WTC11 (cell line): Measurements from ENCODE around the gene PEAK3. TPM values are rescaled to one million over a fixed set of nuclear protein-coding genes. Genes with fewer than 3 reads are reported as not detected.

Source experiments
- ATAC-seq: fragments of 200-7000 bp; cut with Tn5 transposase; 2 replicates; pipeline ENCODE4 v1.10.0; 2021; ENCODE audit warnings: mild to moderate bottlenecking, moderate library complexity
- CTCF ChIA-PET: fragments of 300-600 bp; sonication (Branson Sonifier 250); formaldehyde crosslinking; loops from one replicate; lab custom pipeline; 2021; ENCODE audit warnings: antibody characterized with exemption; lab: Charles Lee
- POLR2A ChIA-PET: fragments of 350-600 bp; sonication (Branson Sonifier 250); formaldehyde crosslinking; loops from one replicate; lab custom pipeline; 2021; ENCODE audit warnings: antibody characterized with exemption; lab: Charles Lee
- DNase-seq: peaks from one replicate; pipeline ENCODE4 v3.0.0; 2021; ENCODE audit warnings: low spot score
- H3K27ac Mint-ChIP-seq: 2 replicates; pipeline ENCODE4 v1.8.0; 2021; ENCODE audit warnings: mixed read lengths
- H3K27me3 Mint-ChIP-seq: 2 replicates; pipeline ENCODE4 v1.8.0; 2021; ENCODE audit warnings: low read depth, mild to moderate bottlenecking, moderate library complexity, mixed read lengths
- H3K36me3 Mint-ChIP-seq: 2 replicates; pipeline ENCODE4 v1.8.0; 2021; ENCODE audit warnings: mixed read lengths
- H3K4me1 Mint-ChIP-seq: 2 replicates; pipeline ENCODE4 v1.8.0; 2022; ENCODE audit warnings: mixed read lengths
- H3K4me3 Mint-ChIP-seq: 2 replicates; pipeline ENCODE4 v1.8.0; 2021; ENCODE audit warnings: mild to moderate bottlenecking, moderate library complexity, mixed read lengths
- H3K9me3 Mint-ChIP-seq: 2 replicates; pipeline ENCODE4 v1.8.0; 2021; ENCODE audit warnings: mixed read lengths
- EMX1 ChIP-seq: fragments of 250-450 bp; sonication (Bioruptor Pico); IDR thresholded peaks from 2 replicates; pipeline ENCODE4 v1.8.0; 2021; ENCODE audit warnings: mild to moderate bottlenecking
- ETV6 ChIP-seq: sonication (generic); formaldehyde crosslinking; IDR thresholded peaks from 2 replicates; pipeline ENCODE4 v1.8.1; 2022; ENCODE audit warnings: mild to moderate bottlenecking, missing genetic modification reagents
- FOXJ3 ChIP-seq: sonication (generic); formaldehyde crosslinking; IDR thresholded peaks from 2 replicates; pipeline ENCODE4 v1.9.0; 2021; ENCODE audit warnings: missing genetic modification reagents, mild to moderate bottlenecking, borderline replicate concordance
- FOXK1 ChIP-seq: sonication (generic); formaldehyde crosslinking; IDR thresholded peaks from 2 replicates; pipeline ENCODE4 v1.8.0; 2022; ENCODE audit warnings: mild to moderate bottlenecking, moderate library complexity, missing genetic modification reagents
- HMGA2 ChIP-seq: fragments of 250-450 bp; sonication (Bioruptor Pico); IDR thresholded peaks from 2 replicates; pipeline ENCODE4 v1.4.0; 2021; ENCODE audit warnings: mild to moderate bottlenecking, moderate library complexity
- JAZF1 ChIP-seq: fragments of 250-450 bp; sonication (Bioruptor Pico); IDR thresholded peaks from 2 replicates; pipeline ENCODE4 v1.9.0; 2021; ENCODE audit warnings: moderate library complexity, mild to moderate bottlenecking, inconsistent platforms
- JUN ChIP-seq: sonication (generic); formaldehyde crosslinking; IDR thresholded peaks from 2 replicates; pipeline ENCODE4 v1.8.0; 2023; ENCODE audit warnings: mild to moderate bottlenecking, missing genetic modification reagents
- NR3C1 ChIP-seq: sonication (generic); formaldehyde crosslinking; conservative IDR thresholded peaks from 2 replicates; pipeline ENCODE4 v1.8.1; 2023; ENCODE audit warnings: low read depth, mild to moderate bottlenecking, missing genetic modification reagents
- RORB ChIP-seq: fragments of 250-450 bp; sonication (Bioruptor Pico); IDR thresholded peaks from 2 replicates; pipeline ENCODE4 v1.9.0; 2021; ENCODE audit warnings: mild to moderate bottlenecking
- SOX15 ChIP-seq: fragments of 250-450 bp; sonication (Bioruptor Pico); IDR thresholded peaks from 2 replicates; pipeline ENCODE4 v1.9.0; 2021; ENCODE audit warnings: mild to moderate bottlenecking
- TCF7 ChIP-seq: sonication (generic); formaldehyde crosslinking; IDR thresholded peaks from 2 replicates; pipeline ENCODE4 v1.8.0; 2022; ENCODE audit warnings: mild to moderate bottlenecking, low read depth, missing genetic modification reagents, moderate library complexity
- TEAD1 ChIP-seq: sonication (generic); formaldehyde crosslinking; IDR thresholded peaks from 2 replicates; pipeline ENCODE4 v1.8.0; 2022; ENCODE audit warnings: mild to moderate bottlenecking, missing genetic modification reagents
- ZNF121 ChIP-seq: sonication (generic); formaldehyde crosslinking; IDR thresholded peaks from 2 replicates; pipeline ENCODE4 v1.8.0; 2023; ENCODE audit warnings: missing genetic modification reagents
- ZNF138 ChIP-seq: sonication (generic); formaldehyde crosslinking; conservative IDR thresholded peaks from 2 replicates; pipeline ENCODE4 v1.8.1; 2022; ENCODE audit warnings: mild to moderate bottlenecking, moderate library complexity, missing genetic modification reagents
- ZNF263 ChIP-seq: sonication (generic); formaldehyde crosslinking; IDR thresholded peaks from 2 replicates; pipeline ENCODE4 v1.8.1; 2022; ENCODE audit warnings: low read depth, mild to moderate bottlenecking, moderate library complexity, missing genetic modification reagents
- ZNF423 ChIP-seq: fragments of 250-450 bp; sonication (Bioruptor Pico); IDR thresholded peaks from 2 replicates; pipeline ENCODE4 v2.1.2; 2022; ENCODE audit warnings: mild to moderate bottlenecking, moderate library complexity
- total RNA-seq: library from RNA; stranded (reverse); gene quantifications from 3 replicates; pipeline ENCODE4 v1.2.3, GENCODE V29; 2021
- TF ChIP-seq, protein P1 (sequence below): sonication (generic); formaldehyde crosslinking; IDR thresholded peaks from 2 replicates; pipeline ENCODE4 v1.8.0; 2022; ENCODE audit warnings: mild to moderate bottlenecking, missing genetic modification reagents
- TF ChIP-seq, protein P2 (sequence below): sonication (generic); formaldehyde crosslinking; IDR thresholded peaks from 2 replicates; pipeline ENCODE4 v1.8.0; 2022; ENCODE audit warnings: missing genetic modification reagents
- TF ChIP-seq, protein P3 (sequence below): sonication (generic); formaldehyde crosslinking; IDR thresholded peaks from 2 replicates; pipeline ENCODE4 v1.8.1; 2023; ENCODE audit warnings: mild to moderate bottlenecking, missing genetic modification reagents, borderline replicate concordance
- TF ChIP-seq, protein P4 (sequence below): sonication (generic); formaldehyde crosslinking; IDR thresholded peaks from 2 replicates; pipeline ENCODE4 v1.8.1; 2022; ENCODE audit warnings: missing genetic modification reagents, borderline replicate concordance
- TF ChIP-seq, protein P5 (sequence below): fragments of 250-450 bp; sonication (Bioruptor Pico); IDR thresholded peaks from 2 replicates; pipeline ENCODE4 v1.9.0; 2021; ENCODE audit warnings: moderate library complexity, mild to moderate bottlenecking, inconsistent platforms, borderline replicate concordance
- TF ChIP-seq, protein P6 (sequence below): sonication (generic); formaldehyde crosslinking; IDR thresholded peaks from 2 replicates; pipeline ENCODE4 v1.8.0; 2022; ENCODE audit warnings: mild to moderate bottlenecking, missing genetic modification reagents
- TF ChIP-seq, protein P7 (sequence below): sonication (generic); formaldehyde crosslinking; conservative IDR thresholded peaks from 2 replicates; pipeline ENCODE4 v1.8.1; 2022; ENCODE audit warnings: mild to moderate bottlenecking, missing genetic modification reagents

The PEAK3 gene
- total RNA-seq, 1 experiment from 2014 or later = not detected

DNA sequence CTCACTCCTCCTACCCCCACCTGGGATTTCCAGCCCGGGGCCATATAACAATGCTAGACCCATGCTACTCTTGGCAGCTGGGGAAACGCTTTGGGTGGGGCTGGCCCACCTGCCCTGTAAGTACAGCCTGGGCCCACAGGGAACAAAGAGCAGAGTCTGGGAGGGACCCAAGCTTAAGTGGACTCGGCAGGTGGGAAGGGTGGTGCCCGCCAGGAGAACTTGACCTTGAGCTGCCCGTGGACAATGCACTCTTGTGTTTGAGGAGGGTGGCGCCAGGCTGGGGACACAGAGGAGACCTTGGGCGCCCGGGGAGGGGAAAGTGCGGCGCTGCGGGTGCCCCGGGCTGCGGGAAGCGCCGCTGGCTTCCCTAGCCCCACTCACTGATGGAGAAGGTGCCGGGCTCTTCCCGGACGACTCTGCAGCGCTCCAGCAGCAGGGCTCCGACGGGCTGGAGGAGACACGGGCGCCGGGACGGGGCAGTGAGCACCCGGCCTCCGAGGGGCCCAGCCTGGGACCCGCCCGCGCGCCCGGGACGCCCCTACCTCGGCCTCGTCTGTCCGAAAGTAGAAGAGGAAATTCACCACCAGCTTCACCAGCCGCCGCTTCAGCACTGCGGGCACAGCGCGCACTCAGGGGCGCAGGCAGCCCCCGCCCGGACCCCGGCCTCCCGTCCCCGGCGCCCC is 46.5 kb downstream of the PEAK3 start:
- POLR2A ChIA-PET = interaction anchor here (1.0 to 1.2 kb wide), 2 partner anchors 40 to 67 kb away, joined by 3 to 4 read pairs; no protein-coding TSS in a partner anchor
- ATAC-seq (no peak), DNase-seq (no peak)

DNA sequence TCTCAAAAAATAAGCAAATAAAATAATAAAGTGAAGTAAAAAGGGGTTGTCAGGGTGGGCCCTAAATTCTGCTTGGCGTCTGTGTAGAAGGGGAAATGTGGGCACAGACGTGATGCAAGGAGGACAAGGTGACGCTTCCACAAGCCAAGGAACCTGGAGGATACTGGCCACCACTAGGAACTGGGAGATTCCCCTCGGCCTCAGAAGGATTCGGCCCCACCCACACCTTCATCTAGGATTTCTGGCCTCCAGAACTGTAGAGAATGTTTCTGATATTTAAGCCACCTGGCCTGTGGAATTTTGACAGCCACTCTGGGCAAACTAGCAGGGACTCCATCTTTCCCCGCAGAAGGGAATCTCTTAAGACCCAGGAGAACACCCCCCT is 47.0 kb downstream of the PEAK3 start:
- Mint-ChIP-seq H3K36me3 (peaks cover 17% of the 10 kb centered on the region; the same call in 1 of the 2 replicates), H3K4me3 (peak overlapping the region; percentile 93), H3K9me3 (no peaks in the 10 kb centered on the region), H3K27me3 (peaks cover 5% of the 10 kb centered on the region; the same call in 1 of the 2 replicates), H3K4me1 (peaks cover 29% of the 10 kb centered on the region), H3K27ac (peak overlapping the region; percentile 90)
- no peak for DNase-seq
- ATAC-seq = no peak
- CTCF ChIA-PET = interaction anchor here (0.7 to 2.2 kb wide), 6 partner anchors 15 to 81 kb away, joined by 4 to 11 read pairs (median 6); partner anchors contain the start of gene AMH
- no peak for TF ChIP-seq ZNF138 (CRISPR knock-in tag)
- TF ChIP-seq, protein P1, sequence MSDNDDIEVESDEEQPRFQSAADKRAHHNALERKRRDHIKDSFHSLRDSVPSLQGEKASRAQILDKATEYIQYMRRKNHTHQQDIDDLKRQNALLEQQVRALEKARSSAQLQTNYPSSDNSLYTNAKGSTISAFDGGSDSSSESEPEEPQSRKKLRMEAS (CRISPR knock-in tag) = no peak
- no peak for TF ChIP-seq FOXJ3 (CRISPR knock-in tag)
- no peak for TF ChIP-seq HMGA2 (CRISPR knock-in tag)
- TF ChIP-seq ZNF121 (CRISPR knock-in tag) = no peak
- TF ChIP-seq, protein P2, sequence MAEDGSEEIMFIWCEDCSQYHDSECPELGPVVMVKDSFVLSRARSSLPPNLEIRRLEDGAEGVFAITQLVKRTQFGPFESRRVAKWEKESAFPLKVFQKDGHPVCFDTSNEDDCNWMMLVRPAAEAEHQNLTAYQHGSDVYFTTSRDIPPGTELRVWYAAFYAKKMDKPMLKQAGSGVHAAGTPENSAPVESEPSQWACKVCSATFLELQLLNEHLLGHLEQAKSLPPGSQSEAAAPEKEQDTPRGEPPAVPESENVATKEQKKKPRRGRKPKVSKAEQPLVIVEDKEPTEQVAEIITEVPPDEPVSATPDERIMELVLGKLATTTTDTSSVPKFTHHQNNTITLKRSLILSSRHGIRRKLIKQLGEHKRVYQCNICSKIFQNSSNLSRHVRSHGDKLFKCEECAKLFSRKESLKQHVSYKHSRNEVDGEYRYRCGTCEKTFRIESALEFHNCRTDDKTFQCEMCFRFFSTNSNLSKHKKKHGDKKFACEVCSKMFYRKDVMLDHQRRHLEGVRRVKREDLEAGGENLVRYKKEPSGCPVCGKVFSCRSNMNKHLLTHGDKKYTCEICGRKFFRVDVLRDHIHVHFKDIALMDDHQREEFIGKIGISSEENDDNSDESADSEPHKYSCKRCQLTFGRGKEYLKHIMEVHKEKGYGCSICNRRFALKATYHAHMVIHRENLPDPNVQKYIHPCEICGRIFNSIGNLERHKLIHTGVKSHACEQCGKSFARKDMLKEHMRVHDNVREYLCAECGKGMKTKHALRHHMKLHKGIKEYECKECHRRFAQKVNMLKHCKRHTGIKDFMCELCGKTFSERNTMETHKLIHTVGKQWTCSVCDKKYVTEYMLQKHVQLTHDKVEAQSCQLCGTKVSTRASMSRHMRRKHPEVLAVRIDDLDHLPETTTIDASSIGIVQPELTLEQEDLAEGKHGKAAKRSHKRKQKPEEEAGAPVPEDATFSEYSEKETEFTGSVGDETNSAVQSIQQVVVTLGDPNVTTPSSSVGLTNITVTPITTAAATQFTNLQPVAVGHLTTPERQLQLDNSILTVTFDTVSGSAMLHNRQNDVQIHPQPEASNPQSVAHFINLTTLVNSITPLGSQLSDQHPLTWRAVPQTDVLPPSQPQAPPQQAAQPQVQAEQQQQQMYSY = no peak
- TF ChIP-seq, protein P3, sequence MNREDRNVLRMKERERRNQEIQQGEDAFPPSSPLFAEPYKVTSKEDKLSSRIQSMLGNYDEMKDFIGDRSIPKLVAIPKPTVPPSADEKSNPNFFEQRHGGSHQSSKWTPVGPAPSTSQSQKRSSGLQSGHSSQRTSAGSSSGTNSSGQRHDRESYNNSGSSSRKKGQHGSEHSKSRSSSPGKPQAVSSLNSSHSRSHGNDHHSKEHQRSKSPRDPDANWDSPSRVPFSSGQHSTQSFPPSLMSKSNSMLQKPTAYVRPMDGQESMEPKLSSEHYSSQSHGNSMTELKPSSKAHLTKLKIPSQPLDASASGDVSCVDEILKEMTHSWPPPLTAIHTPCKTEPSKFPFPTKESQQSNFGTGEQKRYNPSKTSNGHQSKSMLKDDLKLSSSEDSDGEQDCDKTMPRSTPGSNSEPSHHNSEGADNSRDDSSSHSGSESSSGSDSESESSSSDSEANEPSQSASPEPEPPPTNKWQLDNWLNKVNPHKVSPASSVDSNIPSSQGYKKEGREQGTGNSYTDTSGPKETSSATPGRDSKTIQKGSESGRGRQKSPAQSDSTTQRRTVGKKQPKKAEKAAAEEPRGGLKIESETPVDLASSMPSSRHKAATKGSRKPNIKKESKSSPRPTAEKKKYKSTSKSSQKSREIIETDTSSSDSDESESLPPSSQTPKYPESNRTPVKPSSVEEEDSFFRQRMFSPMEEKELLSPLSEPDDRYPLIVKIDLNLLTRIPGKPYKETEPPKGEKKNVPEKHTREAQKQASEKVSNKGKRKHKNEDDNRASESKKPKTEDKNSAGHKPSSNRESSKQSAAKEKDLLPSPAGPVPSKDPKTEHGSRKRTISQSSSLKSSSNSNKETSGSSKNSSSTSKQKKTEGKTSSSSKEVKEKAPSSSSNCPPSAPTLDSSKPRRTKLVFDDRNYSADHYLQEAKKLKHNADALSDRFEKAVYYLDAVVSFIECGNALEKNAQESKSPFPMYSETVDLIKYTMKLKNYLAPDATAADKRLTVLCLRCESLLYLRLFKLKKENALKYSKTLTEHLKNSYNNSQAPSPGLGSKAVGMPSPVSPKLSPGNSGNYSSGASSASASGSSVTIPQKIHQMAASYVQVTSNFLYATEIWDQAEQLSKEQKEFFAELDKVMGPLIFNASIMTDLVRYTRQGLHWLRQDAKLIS (CRISPR knock-in tag) = no peak
- TF ChIP-seq, protein P4, sequence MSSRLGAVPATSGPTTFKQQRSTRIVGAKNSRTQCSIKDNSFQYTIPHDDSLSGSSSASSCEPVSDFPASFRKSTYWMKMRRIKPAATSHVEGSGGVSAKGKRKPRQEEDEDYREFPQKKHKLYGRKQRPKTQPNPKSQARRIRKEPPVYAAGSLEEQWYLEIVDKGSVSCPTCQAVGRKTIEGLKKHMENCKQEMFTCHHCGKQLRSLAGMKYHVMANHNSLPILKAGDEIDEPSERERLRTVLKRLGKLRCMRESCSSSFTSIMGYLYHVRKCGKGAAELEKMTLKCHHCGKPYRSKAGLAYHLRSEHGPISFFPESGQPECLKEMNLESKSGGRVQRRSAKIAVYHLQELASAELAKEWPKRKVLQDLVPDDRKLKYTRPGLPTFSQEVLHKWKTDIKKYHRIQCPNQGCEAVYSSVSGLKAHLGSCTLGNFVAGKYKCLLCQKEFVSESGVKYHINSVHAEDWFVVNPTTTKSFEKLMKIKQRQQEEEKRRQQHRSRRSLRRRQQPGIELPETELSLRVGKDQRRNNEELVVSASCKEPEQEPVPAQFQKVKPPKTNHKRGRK (CRISPR knock-in tag) = no peak
- TF ChIP-seq FOXK1 (CRISPR knock-in tag) = no peak
- TF ChIP-seq ETV6 (CRISPR knock-in tag) = no peak
- TF ChIP-seq, protein P5, sequence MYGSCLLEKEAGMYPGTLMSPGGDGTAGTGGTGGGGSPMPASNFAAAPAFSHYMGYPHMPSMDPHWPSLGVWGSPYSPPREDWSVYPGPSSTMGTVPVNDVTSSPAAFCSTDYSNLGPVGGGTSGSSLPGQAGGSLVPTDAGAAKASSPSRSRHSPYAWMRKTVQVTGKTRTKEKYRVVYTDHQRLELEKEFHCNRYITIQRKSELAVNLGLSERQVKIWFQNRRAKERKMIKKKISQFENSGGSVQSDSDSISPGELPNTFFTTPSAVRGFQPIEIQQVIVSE = no peak
- TF ChIP-seq TCF7 (CRISPR knock-in tag) = no peak
- TF ChIP-seq, protein P6, sequence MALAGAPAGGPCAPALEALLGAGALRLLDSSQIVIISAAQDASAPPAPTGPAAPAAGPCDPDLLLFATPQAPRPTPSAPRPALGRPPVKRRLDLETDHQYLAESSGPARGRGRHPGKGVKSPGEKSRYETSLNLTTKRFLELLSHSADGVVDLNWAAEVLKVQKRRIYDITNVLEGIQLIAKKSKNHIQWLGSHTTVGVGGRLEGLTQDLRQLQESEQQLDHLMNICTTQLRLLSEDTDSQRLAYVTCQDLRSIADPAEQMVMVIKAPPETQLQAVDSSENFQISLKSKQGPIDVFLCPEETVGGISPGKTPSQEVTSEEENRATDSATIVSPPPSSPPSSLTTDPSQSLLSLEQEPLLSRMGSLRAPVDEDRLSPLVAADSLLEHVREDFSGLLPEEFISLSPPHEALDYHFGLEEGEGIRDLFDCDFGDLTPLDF = no peak
- no peak for TF ChIP-seq TEAD1
- TF ChIP-seq ZNF263 (CRISPR knock-in tag) = no peak
- TF ChIP-seq JUN (CRISPR knock-in tag) = no peak
- POLR2A ChIA-PET = interaction anchor here (1.0 kb wide), 1 partner anchor 68 kb away, joined by 4 read pairs; no protein-coding TSS in a partner anchor

More for the DNA sequence above, 46.5 kb downstream of the PEAK3 start:
- Mint-ChIP-seq H3K27me3 (peaks cover 5% of the 10 kb centered on the region; the same call in 1 of the 2 replicates), H3K4me3 (peak overlapping the region; percentile 93), H3K36me3 (peaks cover 14% of the 10 kb centered on the region; the same call in 1 of the 2 replicates), H3K4me1 (peaks cover 33% of the 10 kb centered on the region), H3K27ac (peak overlapping the region; percentile 90), H3K9me3 (no peaks in the 10 kb centered on the region)
- CTCF ChIA-PET = interaction anchor here (0.6 to 2.2 kb wide), 21 partner anchors 9 to 324 kb away, joined by 3 to 11 read pairs (median 4); partner anchors contain the start of gene AMH
- TF ChIP-seq JAZF1 (CRISPR knock-in tag) (no peak), ETV6 (CRISPR knock-in tag) (0 out of 2 replicates have a peak, but pooled peaks have one; percentile 51), EMX1 (CRISPR knock-in tag) (no peak), ZNF423 (CRISPR knock-in tag) (peak; percentile 55), NR3C1 (no peak), SOX15 (CRISPR knock-in tag) (no peak), RORB (no peak), ZNF138 (CRISPR knock-in tag) (no peak)
- TF ChIP-seq, protein P5 = no peak
- TF ChIP-seq, protein P7, sequence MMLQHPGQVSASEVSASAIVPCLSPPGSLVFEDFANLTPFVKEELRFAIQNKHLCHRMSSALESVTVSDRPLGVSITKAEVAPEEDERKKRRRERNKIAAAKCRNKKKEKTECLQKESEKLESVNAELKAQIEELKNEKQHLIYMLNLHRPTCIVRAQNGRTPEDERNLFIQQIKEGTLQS (CRISPR knock-in tag) = no peak
